Measurements from ENCODE around the gene GOLGA3.

DNA sequence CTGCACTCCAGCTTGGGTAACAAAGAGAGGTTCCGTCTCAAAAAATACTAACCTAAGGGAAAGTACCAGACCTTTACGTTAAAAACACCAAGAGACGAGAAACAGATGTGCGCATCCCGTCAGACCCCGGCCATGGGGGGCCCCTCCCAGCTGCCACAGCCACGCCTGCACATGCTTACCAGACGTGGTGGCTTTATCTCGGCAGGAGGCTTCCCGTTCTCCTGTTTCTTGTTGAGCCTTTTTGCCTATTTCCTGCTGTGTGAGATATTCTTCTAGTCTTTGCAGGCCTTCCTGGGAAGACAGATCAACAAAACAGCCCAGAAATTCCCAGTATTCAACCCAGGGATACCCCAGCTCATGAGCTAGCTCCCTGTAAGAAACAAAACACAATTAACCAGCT lies 94.5 kb downstream of the GOLGA3 start:
- TF ChIP-seq, protein P1, sequence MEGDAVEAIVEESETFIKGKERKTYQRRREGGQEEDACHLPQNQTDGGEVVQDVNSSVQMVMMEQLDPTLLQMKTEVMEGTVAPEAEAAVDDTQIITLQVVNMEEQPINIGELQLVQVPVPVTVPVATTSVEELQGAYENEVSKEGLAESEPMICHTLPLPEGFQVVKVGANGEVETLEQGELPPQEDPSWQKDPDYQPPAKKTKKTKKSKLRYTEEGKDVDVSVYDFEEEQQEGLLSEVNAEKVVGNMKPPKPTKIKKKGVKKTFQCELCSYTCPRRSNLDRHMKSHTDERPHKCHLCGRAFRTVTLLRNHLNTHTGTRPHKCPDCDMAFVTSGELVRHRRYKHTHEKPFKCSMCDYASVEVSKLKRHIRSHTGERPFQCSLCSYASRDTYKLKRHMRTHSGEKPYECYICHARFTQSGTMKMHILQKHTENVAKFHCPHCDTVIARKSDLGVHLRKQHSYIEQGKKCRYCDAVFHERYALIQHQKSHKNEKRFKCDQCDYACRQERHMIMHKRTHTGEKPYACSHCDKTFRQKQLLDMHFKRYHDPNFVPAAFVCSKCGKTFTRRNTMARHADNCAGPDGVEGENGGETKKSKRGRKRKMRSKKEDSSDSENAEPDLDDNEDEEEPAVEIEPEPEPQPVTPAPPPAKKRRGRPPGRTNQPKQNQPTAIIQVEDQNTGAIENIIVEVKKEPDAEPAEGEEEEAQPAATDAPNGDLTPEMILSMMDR (optimal IDR thresholded peaks at IDR 0.05 in 1 of 3, IDR thresholded peaks at IDR 0.05 in 1 of 3, conservative IDR thresholded peaks at IDR 0.05 in 1 of 3; ENCODE audit: extremely low read depth in 1 of 3, insufficient read depth in 2 of 3, low read length in 3 of 3), result no peak
- TF ChIP-seq EZH2 (IDR thresholded peaks at IDR 0.05; ENCODE audit: low read length), result no peak

Measured in keratinocyte (primary cell).